Measurements from ENCODE around the gene PPM1G. TPM values are rescaled to one million over a fixed set of nuclear protein-coding genes. Genes with fewer than 3 reads are reported as not detected.
"Not testable (repeated sequence)": the region's sequence is repeated elsewhere in the genome, so short reads cannot be mapped to it uniquely, and the experiment has no call there.

Gene PPM1G
- total RNA-seq, 1 experiment from 2014 or later = 147 TPM

DNA sequence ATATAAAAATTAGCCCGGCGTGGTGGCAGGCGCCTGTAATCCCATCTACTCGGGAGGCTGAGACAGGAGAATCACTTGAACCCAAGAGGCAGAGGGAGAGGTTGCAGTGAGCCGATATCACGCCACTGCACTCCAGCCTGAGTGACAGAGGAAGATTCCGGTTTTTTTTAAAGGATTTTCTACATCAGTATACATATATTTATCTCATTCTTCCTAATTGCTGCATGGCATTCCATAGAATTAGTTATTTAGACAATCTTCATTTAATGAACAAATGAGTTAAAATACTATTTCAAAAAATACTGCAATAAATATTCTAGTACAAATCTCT, 54.8 kb downstream of the PPM1G start:
- Histone ChIP-seq H3K9me3 (ENCODE audit: low read depth, low read length, poor library complexity, severe bottlenecking) (no peaks in the 10 kb centered on the region), H3K27ac (ENCODE audit: low read depth, low read length, poor library complexity, severe bottlenecking) (no peak overlapping the region), H3K4me1 (ENCODE audit: insufficient read depth, low read length, poor library complexity, severe bottlenecking) (peaks cover 3% of the 10 kb centered on the region), H3K27me3 (replicated peaks; ENCODE audit: insufficient read depth, low read depth, low read length, poor library complexity) (no peaks in the 10 kb centered on the region), H3K36me3 (ENCODE audit: insufficient read depth, low read length, poor library complexity, severe bottlenecking) (no peaks in the 10 kb centered on the region), H3K4me3 (ENCODE audit: low read depth, low read length, poor library complexity, severe bottlenecking) (no peak overlapping the region)
- ChIA-PET CTCF (no interaction called here), POLR2A (ENCODE audit: low non-redundant PET) (no interaction called here)
- TF ChIP-seq, protein P1, sequence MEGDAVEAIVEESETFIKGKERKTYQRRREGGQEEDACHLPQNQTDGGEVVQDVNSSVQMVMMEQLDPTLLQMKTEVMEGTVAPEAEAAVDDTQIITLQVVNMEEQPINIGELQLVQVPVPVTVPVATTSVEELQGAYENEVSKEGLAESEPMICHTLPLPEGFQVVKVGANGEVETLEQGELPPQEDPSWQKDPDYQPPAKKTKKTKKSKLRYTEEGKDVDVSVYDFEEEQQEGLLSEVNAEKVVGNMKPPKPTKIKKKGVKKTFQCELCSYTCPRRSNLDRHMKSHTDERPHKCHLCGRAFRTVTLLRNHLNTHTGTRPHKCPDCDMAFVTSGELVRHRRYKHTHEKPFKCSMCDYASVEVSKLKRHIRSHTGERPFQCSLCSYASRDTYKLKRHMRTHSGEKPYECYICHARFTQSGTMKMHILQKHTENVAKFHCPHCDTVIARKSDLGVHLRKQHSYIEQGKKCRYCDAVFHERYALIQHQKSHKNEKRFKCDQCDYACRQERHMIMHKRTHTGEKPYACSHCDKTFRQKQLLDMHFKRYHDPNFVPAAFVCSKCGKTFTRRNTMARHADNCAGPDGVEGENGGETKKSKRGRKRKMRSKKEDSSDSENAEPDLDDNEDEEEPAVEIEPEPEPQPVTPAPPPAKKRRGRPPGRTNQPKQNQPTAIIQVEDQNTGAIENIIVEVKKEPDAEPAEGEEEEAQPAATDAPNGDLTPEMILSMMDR (conservative IDR thresholded peaks at IDR 0.05; ENCODE audit: low read depth, low read length) = no peak
- TF ChIP-seq EZH2 (IDR thresholded peaks at IDR 0.05; ENCODE audit: borderline replicate concordance, low read depth, low read length, poor library complexity, severe bottlenecking) = no peak
- DNase-seq (ENCODE audit: low spot score) = no peak
- BruUV-seq (replicated peaks) = no TSS peak
- intact Hi-C loops (cut with micrococcal nuclease; ENCODE audit: unreplicated experiment) = no loop called here

DNA sequence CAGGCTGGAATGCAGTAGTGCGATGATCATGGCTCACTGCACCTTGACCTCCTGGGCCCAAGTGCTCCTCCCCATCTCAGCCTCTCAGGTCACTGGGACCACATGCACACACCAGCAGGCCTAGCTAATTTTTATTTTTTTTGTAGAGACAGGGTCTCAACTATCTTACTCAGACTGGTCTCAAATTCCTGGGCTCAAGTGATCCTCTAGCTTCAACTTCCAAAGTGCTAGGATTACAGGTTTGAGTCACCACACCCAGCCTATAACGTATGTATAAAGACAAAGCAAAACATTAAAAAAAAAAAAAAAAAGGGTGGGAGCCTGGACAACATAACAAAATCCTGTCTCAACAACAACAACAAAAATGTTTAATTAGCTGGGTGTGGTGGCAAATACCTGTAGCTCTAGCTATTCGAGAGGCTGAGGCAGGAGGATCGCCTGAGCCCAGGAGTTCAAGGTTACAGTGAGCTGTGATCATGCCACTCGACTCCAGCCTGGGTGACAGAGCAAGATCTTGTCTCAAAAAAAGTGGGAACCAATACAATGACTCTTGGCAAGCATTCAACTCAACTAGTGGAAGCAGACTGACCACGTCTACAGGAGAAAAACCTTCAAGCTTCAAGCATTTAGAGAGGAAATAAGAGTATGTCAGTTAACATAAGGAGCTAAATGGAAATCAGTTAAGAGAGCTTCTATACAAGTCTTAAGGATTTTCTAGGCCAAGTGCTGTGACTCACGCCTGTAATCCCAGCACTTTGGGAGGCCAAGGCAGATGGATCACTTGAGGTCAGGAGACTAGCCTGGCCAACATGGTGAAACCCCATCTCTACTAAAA, 55.4 kb downstream of the PPM1G start:
- no peak for DNase-seq (ENCODE audit: low spot score)
- BruUV-seq (replicated peaks) = no TSS peak
- no peak overlapping the region for H3K4me3 ChIP-seq (ENCODE audit: low read depth, low read length, poor library complexity, severe bottlenecking)
- H3K4me1 ChIP-seq (ENCODE audit: insufficient read depth, low read length, poor library complexity, severe bottlenecking) = peaks cover 3% of the 10 kb centered on the region
- H3K27me3 ChIP-seq (replicated peaks; ENCODE audit: insufficient read depth, low read depth, low read length, poor library complexity) = no peaks in the 10 kb centered on the region
- H3K9me3 ChIP-seq (ENCODE audit: low read depth, low read length, poor library complexity, severe bottlenecking) = no peaks in the 10 kb centered on the region
- ChIA-PET POLR2A (ENCODE audit: low non-redundant PET) (no interaction called here), CTCF (no interaction called here)
- H3K27ac ChIP-seq (ENCODE audit: low read depth, low read length, poor library complexity, severe bottlenecking) = no peak overlapping the region
- TF ChIP-seq, protein P1 (conservative IDR thresholded peaks at IDR 0.05; ENCODE audit: low read depth, low read length) = no peak
- TF ChIP-seq EZH2 (IDR thresholded peaks at IDR 0.05; ENCODE audit: borderline replicate concordance, low read depth, low read length, poor library complexity, severe bottlenecking) = no peak
- no peaks in the 10 kb centered on the region for H3K36me3 ChIP-seq (ENCODE audit: insufficient read depth, low read length, poor library complexity, severe bottlenecking)
- intact Hi-C loops (cut with micrococcal nuclease; ENCODE audit: unreplicated experiment) = no loop called here

DNA sequence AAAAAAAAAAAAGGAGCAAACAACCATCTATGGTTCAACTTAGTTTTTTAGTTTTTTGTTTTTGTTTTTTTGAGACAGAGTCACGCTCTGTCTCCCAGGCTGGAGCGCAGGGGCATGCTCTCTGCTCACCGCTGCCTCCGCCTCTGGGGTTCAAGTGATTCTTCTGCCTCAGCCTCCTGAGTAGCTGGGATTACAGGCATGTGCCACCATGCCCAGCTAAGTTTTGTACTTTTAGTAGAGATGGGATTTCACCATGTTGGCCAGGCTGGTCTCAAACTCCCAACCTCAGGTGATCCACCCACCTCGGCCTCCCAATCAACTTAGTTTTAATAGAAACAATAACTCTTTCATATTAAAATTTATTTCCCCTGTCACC, 56.0 kb downstream of the PPM1G start:
- H3K4me1 ChIP-seq (ENCODE audit: insufficient read depth, low read length, poor library complexity, severe bottlenecking); H3K27ac ChIP-seq (ENCODE audit: low read depth, low read length, poor library complexity, severe bottlenecking); CTCF ChIA-PET; BruUV-seq (replicated peaks); H3K9me3 ChIP-seq (ENCODE audit: low read depth, low read length, poor library complexity, severe bottlenecking); POLR2A ChIA-PET (ENCODE audit: low non-redundant PET); DNase-seq (ENCODE audit: low spot score); H3K27me3 ChIP-seq (replicated peaks; ENCODE audit: insufficient read depth, low read depth, low read length, poor library complexity); H3K4me3 ChIP-seq (ENCODE audit: low read depth, low read length, poor library complexity, severe bottlenecking); intact Hi-C loops (cut with micrococcal nuclease; ENCODE audit: unreplicated experiment); H3K36me3 ChIP-seq (ENCODE audit: insufficient read depth, low read length, poor library complexity, severe bottlenecking): not testable (repeated sequence)

Data from A673 (cell line).